ENCODE results near the gene GLIS2.

Gene GLIS2

GRCh38 chr16:4365615-4366014, 49.7 kb downstream of the GLIS2 start:
- no peak for DNase-seq

DNA sequence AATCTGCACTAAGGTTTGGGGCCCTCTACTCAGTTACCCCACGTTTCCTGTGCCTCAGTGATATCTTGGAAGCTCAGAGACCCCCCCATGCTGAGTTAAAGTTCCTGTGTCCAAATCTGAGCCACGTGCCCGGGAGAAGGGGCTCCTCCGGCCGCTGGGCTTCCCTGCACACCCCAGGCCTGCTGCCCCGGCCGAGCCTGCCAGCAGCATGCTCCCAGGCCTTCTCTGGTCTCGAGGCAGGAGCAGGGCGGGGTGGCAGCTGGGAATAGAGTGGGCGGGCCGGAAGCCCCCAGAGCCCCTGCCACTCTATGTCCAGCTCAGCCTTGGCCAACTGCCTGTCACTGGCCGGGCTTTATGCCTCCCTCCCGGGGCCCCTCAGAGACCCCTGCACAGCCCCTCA, 50.1 kb downstream of the GLIS2 start:
- DNase-seq, result no peak

GRCh38 chr16:4367393-4367856, 51.6 kb downstream of the GLIS2 start:
- no peak for DNase-seq

DNA sequence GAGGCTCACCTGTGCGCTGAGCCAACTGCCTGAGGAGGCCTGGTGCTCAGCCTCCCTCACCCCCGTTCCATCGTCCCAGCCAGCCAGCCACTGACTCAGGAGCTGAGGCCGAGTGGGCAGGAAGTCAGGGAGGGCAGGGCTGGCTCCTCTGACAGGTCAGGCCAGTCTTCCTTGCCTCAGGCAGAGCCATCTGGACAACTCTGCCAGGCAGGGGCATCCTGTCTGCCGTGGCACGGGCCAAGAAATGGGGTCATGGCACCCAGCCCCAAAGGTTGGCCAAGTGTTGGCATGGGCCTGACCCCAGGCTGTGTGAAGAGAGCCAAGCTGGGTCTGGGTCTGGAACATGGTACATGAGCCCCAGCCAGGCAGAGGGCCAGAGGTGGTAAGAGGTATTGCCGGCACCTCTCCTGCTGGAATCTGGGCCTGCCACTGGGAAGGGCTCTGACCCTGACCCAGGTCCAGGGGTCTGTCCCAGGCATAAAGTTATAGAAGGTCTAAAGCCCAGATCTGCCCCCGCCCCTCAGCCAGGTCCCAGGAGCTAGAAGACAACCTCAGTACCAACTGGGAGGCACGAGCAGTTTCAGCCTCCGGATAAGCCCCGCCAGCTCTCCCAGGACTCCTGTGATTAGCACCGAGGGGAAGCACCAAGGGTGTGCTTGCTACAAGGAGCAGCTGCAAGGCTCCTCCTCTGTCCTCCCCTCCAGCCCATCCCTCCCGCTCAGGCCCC, 53.3 kb downstream of the GLIS2 start:
- DNase-seq, result no peak

GRCh38 chr16:4370151-4370550, 54.3 kb downstream of the GLIS2 start:
- no peak for DNase-seq

DNA sequence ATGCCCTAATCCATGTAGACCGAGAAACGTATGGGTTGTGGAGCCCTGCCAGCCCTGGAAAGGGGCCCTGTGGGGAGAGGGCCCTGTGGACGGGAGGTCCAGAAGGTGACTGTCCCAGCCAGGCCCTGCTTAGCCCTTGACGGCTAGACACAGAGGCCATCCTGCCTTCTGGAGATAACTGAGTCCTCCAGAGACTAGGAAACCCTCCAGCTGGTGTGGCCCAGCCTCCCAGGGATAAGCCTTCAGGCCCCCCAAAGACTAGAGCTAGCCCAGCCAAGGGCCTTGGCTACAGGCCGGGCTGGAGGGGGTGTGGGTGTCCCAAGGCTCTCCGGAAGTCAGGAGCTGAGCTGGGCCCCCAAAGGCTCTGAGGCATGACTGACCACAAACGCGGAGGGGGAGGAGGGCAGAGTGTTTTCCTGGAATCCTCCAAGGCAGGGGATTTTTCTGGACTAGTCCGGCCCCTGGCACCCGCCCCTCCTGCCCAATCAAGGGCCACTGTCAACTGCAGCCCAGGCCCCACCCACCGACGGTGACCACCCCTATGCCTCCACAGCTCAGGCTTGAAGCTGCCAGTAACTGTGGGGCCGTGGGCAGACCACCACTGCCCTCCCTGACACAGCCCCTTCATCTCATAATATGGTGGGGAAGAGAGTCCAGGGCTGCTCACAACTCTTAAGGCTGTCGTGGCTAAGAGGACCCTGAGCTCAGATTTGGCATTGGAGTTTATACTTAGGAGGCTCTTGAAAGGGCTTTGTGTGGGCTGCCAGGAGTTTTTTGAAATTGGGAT, 54.9 kb downstream of the GLIS2 start:
- peak in 23 of 58 donors; percentile 6 to 82 (median 32) for DNase-seq

GRCh38 chr16:4371357-4372000, 55.6 kb downstream of the GLIS2 start, which contains the start of gene VASN:
Gene VASN (plus strand): TSS chr16:4371848. CDS start chr16:4380878, 9,030 bp downstream.
- DNase-seq, result peak in 55 of 58 donors; percentile 16 to 91 (median 63)

- DNase-seq, result peak in 2 of 58 donors; percentile 5 to 55
Measured at GRCh38 chr16:4372001-4372577, 56.2 kb downstream of the GLIS2 start.

DNA sequence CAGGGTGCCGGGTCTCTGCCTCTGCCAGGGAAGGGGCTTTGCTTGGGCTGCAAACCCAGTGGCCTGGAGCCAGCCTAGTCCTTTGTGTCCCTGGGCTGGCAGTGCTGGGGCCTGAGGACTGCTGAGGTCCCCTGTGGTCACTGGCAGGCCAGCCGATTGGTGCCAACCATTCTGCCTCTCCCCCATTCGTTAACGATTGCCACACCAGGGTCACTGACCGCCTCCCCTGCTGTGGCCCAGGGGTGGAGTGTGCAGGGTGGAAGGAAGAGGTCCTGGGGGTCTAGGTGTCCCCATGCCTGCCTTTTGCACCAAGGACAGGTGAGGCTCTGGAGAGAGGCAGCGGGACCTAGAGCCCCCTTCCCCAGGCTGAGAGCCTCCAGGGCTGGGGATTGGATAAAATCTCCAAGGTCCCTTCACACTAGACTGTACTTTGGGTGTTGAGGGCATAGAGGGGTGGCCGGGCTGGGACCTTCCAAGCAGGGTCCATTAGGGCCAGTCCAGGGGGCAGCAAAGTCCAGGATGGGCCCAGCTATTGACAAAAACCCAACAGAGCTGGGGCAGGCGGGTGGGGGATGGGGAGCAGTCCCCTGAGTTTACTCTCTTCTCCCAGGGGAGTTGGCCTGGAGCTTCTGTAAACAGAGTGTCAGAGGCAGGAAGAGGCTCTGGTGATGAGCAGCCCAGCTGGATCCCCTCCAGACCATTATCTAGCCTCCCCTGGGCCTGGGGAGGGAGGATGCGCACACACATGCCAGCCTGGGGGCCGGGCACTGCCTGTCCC, 56.9 kb downstream of the GLIS2 start:
- DNase-seq, result peak in 27 of 58 donors; percentile 7 to 66 (median 31)

DNA sequence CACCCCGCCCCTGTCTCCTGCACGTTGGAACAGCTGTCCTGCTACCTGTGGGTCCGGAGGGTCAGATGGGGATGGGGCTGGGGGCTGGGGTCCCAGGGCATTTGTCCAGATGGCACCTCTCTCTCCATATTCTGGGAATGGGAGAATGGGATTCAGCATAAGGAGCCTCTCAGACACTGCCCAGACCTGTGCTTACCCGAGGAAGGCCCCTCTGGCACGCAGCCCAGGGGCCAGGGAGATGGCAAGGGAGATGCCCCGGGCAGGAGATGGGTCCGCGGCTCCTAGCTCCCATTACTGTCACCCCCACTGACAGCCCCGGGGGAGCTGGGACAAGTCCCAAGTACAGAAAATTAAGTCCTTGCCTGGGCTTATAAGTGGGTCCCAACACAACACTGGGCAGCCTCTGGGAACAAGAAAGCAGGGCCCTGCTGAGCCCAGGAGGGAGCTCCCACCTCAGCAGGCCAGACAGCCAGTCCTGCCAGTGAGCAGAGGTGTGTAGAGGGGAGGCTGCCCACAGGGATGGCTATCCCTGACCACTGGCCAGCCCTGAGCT, 57.6 kb downstream of the GLIS2 start:
- peak in 2 of 58 donors; percentile 33 to 62 for DNase-seq

DNA sequence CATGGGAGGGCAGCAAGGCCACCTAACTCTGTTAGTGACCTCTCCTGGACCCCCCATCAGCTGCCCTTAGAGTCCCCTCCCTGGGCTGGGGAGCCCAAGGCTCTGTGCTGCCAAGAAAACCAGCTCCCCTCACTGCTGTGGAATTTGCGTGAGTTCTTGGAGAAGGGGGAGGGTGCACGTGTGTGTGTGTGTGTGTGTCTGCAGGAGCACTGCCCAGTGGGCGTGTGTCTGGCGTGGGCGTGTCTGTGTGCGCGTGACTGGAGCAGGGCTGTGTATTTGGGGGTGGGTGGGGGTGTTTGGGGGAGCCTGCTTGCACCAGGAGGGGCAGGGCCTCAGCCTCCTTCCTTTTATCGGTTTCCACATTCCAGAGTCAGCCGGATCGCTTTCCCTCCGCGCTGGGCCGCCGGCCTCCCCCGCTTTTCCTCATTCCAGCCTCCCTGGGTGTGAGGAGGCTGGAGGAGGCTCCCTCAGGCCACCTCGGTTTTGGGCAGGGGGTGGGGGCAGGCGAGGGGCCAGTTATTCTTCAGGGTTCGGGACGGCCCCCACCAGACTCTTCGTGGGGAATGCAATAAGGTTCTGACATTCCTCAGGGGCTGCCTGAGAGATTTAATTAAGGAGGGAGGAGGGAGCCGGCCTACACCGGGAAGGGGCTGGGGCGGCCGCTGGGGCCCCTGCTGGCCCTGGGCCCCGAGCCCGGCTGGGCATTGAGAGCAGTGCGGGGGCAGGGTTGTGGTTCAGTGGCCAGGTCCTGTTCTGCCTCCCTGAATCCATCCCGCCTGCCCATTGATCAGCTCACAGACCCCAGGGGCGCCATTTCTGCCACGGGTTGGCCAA, 58.3 kb downstream of the GLIS2 start:
- peak in 50 of 58 donors; percentile 26 to 84 (median 63) for DNase-seq

DNA sequence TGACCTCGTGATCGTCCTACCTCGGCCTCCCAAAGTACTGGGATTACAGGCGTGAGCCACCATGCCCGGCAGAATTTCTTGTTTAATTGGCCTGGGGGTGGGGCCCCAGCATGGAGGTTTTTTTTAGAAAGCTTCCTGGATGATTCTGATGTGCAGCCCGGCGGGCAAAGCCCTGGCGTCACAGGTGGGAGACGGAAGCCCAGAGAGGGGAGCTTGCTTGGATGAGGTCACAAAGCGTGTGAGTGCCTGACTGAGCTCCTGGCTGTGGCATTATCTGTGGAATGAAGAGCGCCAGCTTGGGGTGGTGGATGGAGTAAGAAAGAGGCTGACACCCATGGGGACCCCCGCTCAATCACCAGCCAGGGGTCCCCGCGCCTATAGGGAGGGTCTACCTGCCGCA, 59.9 kb downstream of the GLIS2 start:
- DNase-seq, result no peak

- DNase-seq, result peak in 55 of 58 donors; percentile 28 to 91 (median 75)
Measured at GRCh38 chr16:4376126-4376892, 60.4 kb downstream of the GLIS2 start.

DNA sequence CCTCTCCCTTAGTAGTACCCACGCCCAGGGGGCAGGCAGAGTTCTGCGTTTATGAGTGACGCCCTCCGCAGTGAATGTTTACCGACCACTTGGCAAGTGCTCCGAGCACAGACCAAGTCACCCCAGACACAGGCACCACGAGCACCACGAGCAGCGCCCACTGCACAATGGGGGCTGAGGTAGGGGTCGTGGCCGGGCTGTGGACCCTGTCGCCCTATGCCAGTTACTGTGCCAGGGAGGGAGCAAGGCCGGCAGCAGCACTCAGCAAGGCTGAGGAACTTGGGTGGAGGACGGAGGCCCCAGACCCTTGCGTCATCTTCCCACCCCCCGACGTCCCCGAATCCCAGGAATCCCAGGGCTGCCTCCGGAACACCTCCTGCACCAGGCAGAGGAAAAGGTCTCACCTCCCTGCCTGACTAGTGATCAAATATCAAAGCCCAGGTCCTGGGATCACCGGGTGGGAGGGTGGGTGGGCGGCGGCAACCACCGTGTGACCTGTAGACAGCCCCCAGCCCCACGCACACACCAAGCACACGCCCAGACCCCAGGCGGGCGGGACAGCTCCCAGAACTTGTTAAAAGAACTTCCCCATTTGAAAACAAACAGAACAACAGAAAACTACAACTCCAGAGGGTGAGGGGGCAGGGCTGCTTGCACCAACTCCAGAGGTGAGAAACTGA, 61.2 kb downstream of the GLIS2 start:
- no peak for DNase-seq

DNA sequence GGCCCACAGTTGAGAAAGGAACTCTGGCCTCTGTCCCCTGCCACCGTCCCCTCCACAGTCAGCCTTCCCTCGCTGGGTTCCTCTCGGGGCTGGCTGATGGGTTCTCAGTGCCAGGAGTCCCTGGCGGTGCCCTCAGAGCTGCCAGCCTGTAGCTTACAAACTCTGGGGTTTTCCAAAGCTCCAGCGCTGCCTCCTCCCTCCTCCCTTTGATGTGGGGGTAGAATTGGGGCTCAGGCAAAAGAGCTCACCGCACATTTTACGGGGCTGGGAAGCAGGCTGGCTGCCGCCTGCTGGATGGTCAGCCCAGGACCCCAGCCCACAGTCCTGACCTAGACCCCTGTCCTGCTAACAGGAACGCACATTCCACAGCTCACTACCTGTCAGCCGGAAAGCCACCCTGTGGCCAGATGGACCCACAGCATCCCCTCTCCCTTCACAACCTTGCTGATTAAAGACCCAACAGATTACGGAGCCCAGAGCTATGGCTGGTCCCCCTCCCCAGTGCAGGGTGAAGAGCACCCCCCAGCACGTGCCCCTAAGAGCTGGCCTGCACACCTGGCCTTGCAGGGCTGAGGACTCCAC, 61.8 kb downstream of the GLIS2 start:
- DNase-seq, result peak in 14 of 58 donors; percentile 5 to 48 (median 30)

DNA sequence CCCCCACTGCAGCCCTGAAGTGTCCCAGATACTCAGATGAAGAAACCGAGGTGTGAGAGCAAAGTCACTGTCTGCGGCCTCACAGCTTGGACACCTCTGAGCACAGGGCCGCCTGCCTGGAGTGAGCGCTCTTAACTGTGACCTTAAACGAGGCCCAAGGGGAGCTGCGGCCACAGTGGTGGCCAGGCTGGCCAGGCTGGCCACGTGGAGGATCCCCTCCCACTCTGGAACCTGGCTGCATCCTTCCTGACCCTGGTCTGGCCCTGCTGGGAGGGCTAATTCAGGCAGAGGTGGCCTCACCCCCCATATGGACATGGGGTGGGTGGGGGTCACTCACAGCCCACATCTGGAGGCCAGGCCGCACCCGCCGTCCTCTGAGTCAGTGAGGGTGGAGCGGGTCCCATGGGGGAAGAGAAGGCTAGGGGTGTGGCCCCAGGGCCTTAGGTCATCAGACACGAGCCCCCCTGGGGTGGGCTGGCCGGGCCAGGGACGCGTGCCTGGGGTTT, 62.3 kb downstream of the GLIS2 start:
- DNase-seq, result no peak

- no peak for DNase-seq
Measured at GRCh38 chr16:4378999-4379690, 63.3 kb downstream of the GLIS2 start.
